K562 treated with DMSO at 1 percent for 48 hours (cell line): ENCODE data around the gene LIMS3. TPM values are rescaled to one million over a fixed set of nuclear protein-coding genes. Genes with fewer than 3 reads are reported as not detected.

ENCODE experiments used
- total RNA-seq: library from RNA; unstranded; fragments of 300-600 nt; gene quantifications from 2 replicates; pipeline ENCODE4 v1.2.3, GENCODE V29; 2022; ENCODE audit warnings: low replicate concordance; ENCODE audit errors: extremely low read depth

The LIMS3 gene, protein sequence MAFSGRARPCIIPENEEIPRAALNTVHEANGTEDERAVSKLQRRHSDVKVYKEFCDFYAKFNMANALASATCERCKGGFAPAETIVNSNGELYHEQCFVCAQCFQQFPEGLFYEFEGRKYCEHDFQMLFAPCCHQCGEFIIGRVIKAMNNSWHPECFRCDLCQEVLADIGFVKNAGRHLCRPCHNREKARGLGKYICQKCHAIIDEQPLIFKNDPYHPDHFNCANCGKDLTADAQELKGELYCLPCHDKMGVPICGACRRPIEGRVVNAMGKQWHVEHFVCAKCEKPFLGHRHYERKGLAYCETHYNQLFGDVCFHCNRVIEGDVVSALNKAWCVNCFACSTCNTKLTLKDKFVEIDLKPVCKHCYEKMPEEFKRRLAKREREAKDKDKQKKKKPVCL
- not detected in 2 replicates for total RNA-seq

DNA sequence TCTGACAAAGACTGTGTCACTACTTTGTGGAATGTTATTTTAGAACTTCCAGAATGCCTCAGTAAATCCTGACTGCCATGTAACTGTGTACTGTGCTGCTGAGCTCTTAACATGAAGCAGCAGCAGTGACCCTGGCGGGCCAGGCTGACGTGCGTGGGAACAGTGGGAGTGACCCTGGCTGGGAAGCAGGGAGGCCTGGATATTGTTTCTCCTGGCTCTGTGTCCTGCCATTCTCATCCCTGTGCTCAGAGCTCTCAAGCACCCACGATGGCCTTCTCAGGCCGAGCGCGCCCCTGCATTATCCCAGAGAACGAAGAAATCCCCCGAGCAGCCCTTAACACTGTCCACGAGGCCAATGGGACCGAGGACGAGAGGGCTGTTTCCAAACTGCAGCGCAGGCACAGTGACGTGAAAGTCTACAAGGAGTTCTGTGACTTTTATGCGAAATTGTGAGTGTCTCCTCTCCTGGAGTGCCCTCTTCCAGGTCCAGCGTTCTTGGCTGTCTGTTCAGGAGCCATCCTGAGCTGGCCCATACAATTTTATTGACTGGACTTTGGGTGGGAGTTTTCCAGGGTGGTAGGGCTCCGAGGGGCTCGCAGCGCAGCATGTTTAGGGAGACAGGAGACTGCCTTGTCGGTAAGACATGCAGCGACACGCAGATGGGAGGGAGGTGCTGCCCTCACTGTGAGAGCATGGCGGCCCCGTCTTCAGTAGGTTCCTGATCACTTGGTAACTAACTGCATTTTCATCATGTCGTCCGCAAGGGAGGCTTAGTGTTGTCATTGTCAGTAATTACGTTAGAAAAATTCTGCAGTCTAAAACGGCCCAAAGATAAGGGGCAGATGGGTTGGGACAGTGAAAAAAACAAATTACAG lies at the start of gene LIMS3:
LIMS3 (plus strand) TSS at position 227 of the 875 bp plus-strand sequence; CDS start at position 268, 41 bp downstream.

Other genes starting within 250 kb of the LIMS3 start
- not detected in 2 replicates for gene RGPD5, start 104.4 kb upstream of the LIMS3 start, total RNA-seq
- not detected in 2 replicates for gene MALL, start 217.1 kb downstream of the LIMS3 start, total RNA-seq